Mesodermal cell (in vitro differentiated cells): Measurements from ENCODE around the gene ECEL1.

ENCODE experiments used
- H3K27ac ChIP-seq: 2 replicates; pipeline ENCODE4 v1.7.0; 2013; ENCODE audit warnings: mild to moderate bottlenecking, low read depth, low read length, moderate library complexity; ENCODE audit not compliant: severe bottlenecking
- H3K36me3 ChIP-seq: 2 replicates; pipeline ENCODE4 v1.7.1; 2013; ENCODE audit warnings: mild to moderate bottlenecking, low read length, moderate library complexity; ENCODE audit not compliant: control insufficient read depth, insufficient read depth
- H3K4me1 ChIP-seq: one replicate; pipeline ENCODE4 v1.7.1; 2013; ENCODE audit warnings: mild to moderate bottlenecking, low read length; ENCODE audit not compliant: insufficient read depth, control insufficient read depth, poor library complexity, severe bottlenecking
- H3K4me3 ChIP-seq: 2 replicates; pipeline ENCODE4 v1.7.0; 2013; ENCODE audit warnings: low read length, control low read depth, mild to moderate bottlenecking; ENCODE audit not compliant: insufficient read depth, poor library complexity, severe bottlenecking; ENCODE audit errors: extremely low read depth
- H3K9me3 ChIP-seq: 2 replicates; pipeline ENCODE4 v1.7.1; 2013; ENCODE audit warnings: mild to moderate bottlenecking, low read length, moderate library complexity; ENCODE audit not compliant: control insufficient read depth
- WGBS, 2 experiments: methylation state at CpG; one replicate each; pipeline ENCODE4 v1.1.5; 2013; ENCODE audit warnings: missing lambda C conversion rate in 2 of 2; ENCODE audit not compliant: insufficient coverage in 2 of 2; 5-methylcytosine and 5-hydroxymethylcytosine counted together

Gene ECEL1

GRCh38 chr2:232496501-232497270, 9.1 kb upstream of the ECEL1 start:
- 85 to 89% methylated on average over 10 to 11 of the region's 20 CpGs for WGBS, 2 experiments
- Histone ChIP-seq H3K9me3 (no peaks in the 10 kb centered on the region), H3K4me1 (no peaks in the 10 kb centered on the region), H3K27ac (no peak overlapping the region), H3K4me3 (no peak overlapping the region), H3K36me3 (no peaks in the 10 kb centered on the region)

GRCh38 chr2:232495292-232495691, 7.7 kb upstream of the ECEL1 start:
- H3K36me3 ChIP-seq: no peaks in the 10 kb centered on the region
- no peaks in the 10 kb centered on the region for H3K4me1 ChIP-seq
- 92 to 95% methylated on average over 6 of the region's 7 CpGs for WGBS, 2 experiments
- no peak overlapping the region for H3K27ac ChIP-seq
- H3K4me3 ChIP-seq: no peak overlapping the region
- H3K9me3 ChIP-seq: no peaks in the 10 kb centered on the region

GRCh38 chr2:232494542-232494941, 6.9 kb upstream of the ECEL1 start:
- Histone ChIP-seq H3K27ac (no peak overlapping the region), H3K36me3 (no peaks in the 10 kb centered on the region), H3K4me3 (no peak overlapping the region), H3K9me3 (no peaks in the 10 kb centered on the region), H3K4me1 (no peaks in the 10 kb centered on the region)
- 93 to 100% methylated on average over 4 to 5 of the region's 5 CpGs for WGBS, 2 experiments

- WGBS, 2 experiments: 81 to 82% methylated on average over 8 to 9 of the region's 10 CpGs
- Histone ChIP-seq H3K4me3 (no peak overlapping the region), H3K9me3 (no peaks in the 10 kb centered on the region), H3K4me1 (no peaks in the 10 kb centered on the region), H3K27ac (no peak overlapping the region), H3K36me3 (no peaks in the 10 kb centered on the region)
Measured at GRCh38 chr2:232493701-232494474, 6.3 kb upstream of the ECEL1 start.

GRCh38 chr2:232492963-232493700, 5.5 kb upstream of the ECEL1 start:
- no peak overlapping the region for H3K4me3 ChIP-seq
- no peaks in the 10 kb centered on the region for H3K9me3 ChIP-seq
- H3K4me1 ChIP-seq: no peaks in the 10 kb centered on the region
- WGBS, 2 experiments: 87 to 88% methylated on average over 18 to 23 of the region's 24 CpGs
- no peaks in the 10 kb centered on the region for H3K36me3 ChIP-seq
- no peak overlapping the region for H3K27ac ChIP-seq

- Histone ChIP-seq H3K4me3 (no peak overlapping the region), H3K9me3 (no peaks in the 10 kb centered on the region), H3K4me1 (no peaks in the 10 kb centered on the region), H3K36me3 (no peaks in the 10 kb centered on the region), H3K27ac (no peak overlapping the region)
- 50 to 66% methylated on average over 4 to 5 of the region's 8 CpGs for WGBS, 2 experiments
Measured at GRCh38 chr2:232492236-232492848, 4.7 kb upstream of the ECEL1 start.

- no peak overlapping the region for H3K4me3 ChIP-seq
- no peaks in the 10 kb centered on the region for H3K9me3 ChIP-seq
- H3K4me1 ChIP-seq: no peaks in the 10 kb centered on the region
- no peak overlapping the region for H3K27ac ChIP-seq
- WGBS, 2 experiments: 87% methylated on average over 12 of the region's 12 CpGs
- H3K36me3 ChIP-seq: no peaks in the 10 kb centered on the region
Measured at GRCh38 chr2:232491139-232491780, 3.6 kb upstream of the ECEL1 start.

GRCh38 chr2:232490221-232491138, 2.8 kb upstream of the ECEL1 start:
- 93 to 97% methylated on average over 15 to 23 of the region's 30 CpGs for WGBS, 2 experiments
- H3K4me1 ChIP-seq: no peaks in the 10 kb centered on the region

GRCh38 chr2:232489516-232490220, 2.0 kb upstream of the ECEL1 start:
- Histone ChIP-seq H3K36me3 (no peaks in the 10 kb centered on the region), H3K9me3 (no peaks in the 10 kb centered on the region), H3K4me1 (no peaks in the 10 kb centered on the region), H3K4me3 (no peak overlapping the region), H3K27ac (no peak overlapping the region)
- WGBS, 2 experiments: 58 to 60% methylated on average over 6 to 8 of the region's 9 CpGs

More at GRCh38 chr2:232490221-232491138, 2.8 kb upstream of the ECEL1 start:
- Histone ChIP-seq H3K4me3 (no peak overlapping the region), H3K9me3 (no peaks in the 10 kb centered on the region), H3K27ac (no peak overlapping the region), H3K36me3 (no peaks in the 10 kb centered on the region)
